GM21515 (cell line): Measurements from ENCODE around the gene NARF.
A peak's percentile ranks its signal among the peaks of the same experiment; 100 is the strongest.

Experiments
- ATAC-seq: cut with Tn5 transposase; IDR thresholded peaks from one replicate; pipeline ENCODE4 v1.9.1; 2021; ENCODE audit not compliant: unreplicated experiment

The NARF gene

GRCh38 chr17:82470065-82470464 is 11.5 kb downstream of the NARF start:
- ATAC-seq, result no peak

DNA sequence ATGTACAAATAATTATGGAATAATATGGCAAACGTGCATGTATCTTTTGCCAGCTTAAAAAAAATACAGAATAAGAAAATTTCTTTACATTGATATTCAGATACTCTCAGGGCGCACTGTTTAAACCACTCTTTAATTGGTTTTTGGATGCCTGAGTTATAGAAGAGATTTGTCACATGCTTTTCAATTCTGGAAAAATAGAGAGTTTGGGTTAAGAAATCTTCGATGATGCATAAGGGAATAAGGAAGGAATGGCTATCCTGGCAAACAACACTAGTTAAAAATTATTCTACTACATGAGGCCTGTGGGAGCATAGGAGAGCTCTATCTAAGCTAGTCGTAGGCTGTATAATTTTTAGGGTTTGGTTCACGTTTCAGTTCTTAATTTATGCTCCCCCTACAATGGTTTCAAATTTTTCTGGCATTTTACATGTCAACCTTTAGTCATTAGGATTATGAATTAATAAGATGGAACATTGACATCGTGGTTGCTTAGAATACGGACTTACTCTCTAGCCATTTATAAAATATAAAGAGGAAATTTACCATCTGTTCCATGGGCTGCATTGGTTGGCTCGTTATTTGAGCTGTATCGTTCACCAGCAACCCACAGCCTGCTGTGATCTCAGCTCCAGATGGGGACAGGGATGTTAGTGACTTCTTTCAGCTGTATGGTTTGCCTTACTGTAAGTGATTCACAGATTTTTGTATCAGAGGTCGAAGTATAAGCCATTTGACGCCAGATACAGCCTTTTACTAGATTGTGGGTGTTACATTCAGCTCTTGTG is 15.9 kb downstream of the NARF start:
- no peak for ATAC-seq

- ATAC-seq, result no peak
These were observed 16.9 kb downstream of the NARF start for GRCh38 chr17:82475458-82475857.

DNA sequence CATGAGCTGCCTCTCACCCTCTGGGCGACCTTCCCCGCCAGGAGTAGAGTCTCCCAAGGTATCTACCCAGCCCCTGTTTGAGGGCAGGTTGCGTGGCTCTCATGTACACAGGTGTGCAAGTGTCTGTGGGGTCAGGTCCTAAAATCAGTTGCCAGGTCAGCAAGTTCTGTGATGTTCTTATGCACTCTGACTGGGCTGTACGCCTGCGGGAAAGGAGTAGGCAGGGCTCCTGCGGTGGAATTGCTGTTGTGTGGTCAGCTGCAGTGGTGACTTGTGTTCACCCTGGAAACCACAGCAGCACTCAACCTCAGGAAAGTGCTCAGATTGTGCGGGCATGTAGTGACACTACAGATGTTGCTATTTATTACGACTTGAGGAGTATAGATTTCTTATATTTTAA is 19.4 kb downstream of the NARF start:
- no peak for ATAC-seq

GRCh38 chr17:82479602-82480001 is 21.1 kb downstream of the NARF start:
- no peak for ATAC-seq

- ATAC-seq, result no peak
These were observed 21.8 kb downstream of the NARF start for GRCh38 chr17:82480318-82480717.

DNA sequence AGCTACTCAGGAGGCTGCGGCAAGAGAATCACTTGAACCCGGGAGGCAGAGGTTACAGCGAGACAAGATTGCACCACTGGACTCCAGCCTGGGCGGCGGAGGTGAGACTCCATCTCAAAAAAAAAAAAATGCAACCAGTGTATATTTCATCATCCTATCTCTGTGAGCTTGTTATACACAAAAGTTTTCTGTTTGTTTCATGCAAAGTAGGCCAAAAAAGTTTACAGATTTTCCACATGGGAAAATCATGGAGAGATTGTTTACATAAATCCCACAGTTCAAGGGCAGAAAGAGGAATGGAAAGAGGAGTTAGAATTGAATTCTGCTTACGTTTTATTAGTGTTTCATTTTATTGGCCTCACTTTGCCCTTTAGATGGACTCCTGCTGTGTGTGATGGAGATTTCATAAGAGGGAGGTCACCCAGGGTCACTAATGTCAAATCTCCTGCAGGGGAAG is 24.7 kb downstream of the NARF start:
- ATAC-seq, result no peak

GRCh38 chr17:82483836-82484235 is 25.3 kb downstream of the NARF start:
- no peak for ATAC-seq

DNA sequence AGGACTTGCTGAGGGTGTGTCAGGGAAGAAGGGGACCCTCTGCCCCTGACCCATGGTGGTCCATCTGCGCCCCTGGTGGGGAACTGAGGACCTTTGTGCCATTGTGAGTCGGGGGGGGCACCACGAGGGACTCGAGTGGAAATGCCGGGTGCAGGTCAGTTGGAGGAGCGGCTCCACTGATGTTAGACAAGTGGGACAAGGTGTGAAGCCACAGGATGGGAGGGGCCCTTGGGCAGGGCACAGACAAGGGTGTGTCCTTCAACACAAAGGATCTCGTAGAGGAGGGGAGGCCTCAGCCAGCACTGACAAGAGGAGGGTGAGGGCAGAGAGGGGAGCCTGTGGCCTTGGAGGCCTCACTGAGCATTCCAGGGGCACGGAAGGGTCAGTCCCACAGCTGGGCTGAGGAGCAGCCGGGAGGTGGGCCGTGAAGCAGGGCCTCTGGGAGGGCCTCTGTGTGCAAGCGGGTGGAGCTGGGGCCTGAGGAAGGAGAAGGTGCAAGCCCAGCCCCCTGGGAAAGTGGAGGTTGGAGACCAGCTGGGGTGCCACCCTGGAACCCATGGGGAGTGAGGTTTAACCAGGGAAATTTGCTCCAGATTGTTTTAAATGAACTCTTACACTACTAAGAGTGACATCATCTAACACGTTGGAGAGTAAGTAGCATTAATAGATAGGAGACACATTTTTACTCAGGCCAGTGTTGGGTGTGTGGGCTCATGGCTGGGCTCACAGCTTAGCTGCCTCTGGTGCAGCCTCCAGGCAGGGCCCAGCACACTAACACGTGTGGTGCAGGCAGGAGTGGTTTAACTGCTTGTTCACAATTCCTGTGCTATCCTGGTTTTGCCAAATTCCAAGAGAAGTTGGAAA is 27.9 kb downstream of the NARF start:
- no peak for ATAC-seq

- no peak for ATAC-seq
These were observed 29.4 kb downstream of the NARF start for GRCh38 chr17:82487910-82488309.

DNA sequence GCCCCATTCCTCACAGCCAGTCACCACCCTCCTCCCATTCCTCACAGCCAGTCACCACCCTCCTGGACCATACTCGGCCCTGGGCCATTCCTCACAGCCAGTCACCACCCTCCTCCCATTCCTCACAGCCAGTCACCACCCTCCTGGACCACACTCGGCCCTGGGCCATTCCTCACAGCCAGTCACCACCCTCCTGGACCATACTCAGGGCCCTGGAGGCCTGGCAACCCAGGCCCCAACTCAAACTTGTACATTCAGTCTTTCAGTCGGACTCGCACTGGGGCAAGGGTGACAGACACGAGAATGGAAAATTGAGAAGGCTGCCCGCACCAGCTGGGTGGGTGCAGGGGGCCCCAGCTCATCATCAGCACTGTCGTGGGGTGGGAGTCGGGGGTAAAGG is 30.6 kb downstream of the NARF start:
- no peak for ATAC-seq

DNA sequence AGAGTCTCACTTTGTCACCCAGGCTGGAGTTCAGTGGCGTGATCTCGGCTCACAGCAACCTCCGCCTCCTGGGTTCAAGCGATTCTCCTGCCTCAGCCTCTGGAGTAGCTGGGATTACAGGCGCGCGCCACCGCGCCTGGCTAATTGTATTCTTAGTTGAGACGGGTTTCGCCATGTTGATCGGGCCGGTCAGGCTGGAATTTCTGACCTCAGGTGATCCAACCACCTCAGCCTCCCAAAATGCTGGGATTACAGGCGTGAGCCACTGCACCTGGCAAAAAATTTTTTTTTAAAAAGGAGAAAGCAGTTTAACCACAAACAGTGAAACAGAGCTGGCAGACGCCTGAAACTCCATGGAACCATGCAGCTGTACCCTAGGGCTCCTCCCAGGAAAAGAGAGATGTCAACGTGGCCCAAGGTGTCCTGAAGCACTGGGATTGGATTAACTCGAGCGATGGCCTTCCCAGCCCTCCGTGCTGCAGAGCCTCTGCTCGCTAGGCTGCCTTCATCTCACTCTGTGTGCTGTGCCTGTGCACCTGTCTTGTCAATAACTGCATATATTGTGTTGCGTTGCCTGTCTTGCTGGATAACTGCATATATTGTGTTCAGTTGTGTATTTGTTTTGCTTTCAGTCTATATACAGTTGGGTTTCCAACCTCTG is 31.4 kb downstream of the NARF start:
- ATAC-seq, result no peak

- no peak for ATAC-seq
These were observed 32.1 kb downstream of the NARF start for GRCh38 chr17:82490512-82491195.

GRCh38 chr17:82491196-82491530 is 32.6 kb downstream of the NARF start:
- no peak for ATAC-seq

- no peak for ATAC-seq
These were observed 33.0 kb downstream of the NARF start for GRCh38 chr17:82491533-82491932.

DNA sequence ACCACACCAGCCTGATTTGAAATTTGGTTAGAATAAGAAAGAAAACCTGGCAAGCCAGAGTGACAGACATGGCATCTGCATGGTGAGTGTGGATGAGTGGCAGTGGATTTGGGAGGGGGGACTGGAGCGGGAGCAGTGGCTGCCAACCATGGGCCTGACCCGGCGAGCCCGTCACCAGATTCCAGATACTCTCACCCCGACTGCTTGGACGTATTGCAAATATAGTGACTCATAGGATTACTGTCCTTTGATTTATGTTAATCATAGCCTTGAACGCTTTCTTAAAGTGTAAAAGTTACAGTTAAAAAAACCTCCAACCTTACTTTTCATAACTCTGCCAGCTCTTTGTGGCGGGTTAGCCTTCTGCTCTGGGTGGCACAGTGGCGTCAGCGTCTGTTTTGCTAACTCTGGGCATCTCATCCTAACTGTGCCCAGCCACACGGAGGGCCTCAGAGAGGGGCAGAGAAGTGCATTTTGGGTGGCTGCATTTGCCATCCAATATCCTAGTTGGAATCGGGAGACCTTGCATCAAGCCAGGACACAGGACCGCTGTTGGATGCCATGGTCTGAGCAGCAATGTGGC is 34.2 kb downstream of the NARF start:
- ATAC-seq, result no peak

- ATAC-seq, result no peak
These were observed 34.8 kb downstream of the NARF start for GRCh38 chr17:82493226-82493781.

GRCh38 chr17:82494236-82495055 is 35.9 kb downstream of the NARF start:
- peak; percentile 46 for ATAC-seq

DNA sequence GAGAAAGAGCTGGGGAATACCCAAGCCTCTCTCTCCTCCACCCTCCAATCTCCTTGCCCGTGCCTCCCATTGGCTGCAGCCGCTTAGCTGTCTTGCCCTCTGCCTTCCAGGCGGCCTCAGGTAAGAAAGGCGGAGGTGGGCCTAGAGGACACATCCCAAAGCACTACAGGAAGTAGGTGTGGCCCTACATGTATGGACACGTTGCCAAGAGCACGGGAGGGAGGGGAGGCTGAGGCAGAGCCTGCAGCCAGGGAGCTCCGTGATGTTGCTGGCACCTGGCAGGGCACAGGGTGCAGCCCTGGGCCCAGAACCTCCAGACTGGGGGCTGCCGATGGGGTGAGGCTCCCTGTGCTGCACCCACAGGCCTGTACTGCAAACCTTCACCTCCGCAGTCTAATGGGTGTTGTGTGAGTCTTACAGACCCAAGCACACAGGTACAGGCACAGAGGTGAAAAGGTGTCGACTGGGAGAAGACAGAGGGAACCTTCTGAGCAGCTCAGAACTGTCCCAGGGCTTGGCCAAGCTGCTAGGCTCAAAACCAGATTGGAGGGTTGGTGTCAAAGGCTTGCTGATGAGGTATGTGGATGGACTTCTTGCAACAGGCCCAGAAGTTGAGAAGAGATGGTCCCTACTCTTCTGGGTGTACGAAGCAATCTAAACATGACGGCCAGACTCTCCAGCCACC is 37.4 kb downstream of the NARF start:
- ATAC-seq, result no peak
